ENCODE results near the gene HSDL1. TPM values are rescaled to one million over a fixed set of nuclear protein-coding genes. Genes with fewer than 3 reads are reported as not detected.

The HSDL1 gene
- total RNA-seq, 1 donor from 2014 or later = 50.2 TPM

- TF ChIP-seq CTCF (IDR thresholded peaks at IDR 0.05; ENCODE audit: unreplicated experiment) = no peak
- Mint-ChIP-seq H3K27me3 (ENCODE audit: unreplicated experiment) (peaks cover 1% of the 10 kb centered on the region), H3K27ac (ENCODE audit: unreplicated experiment) (no peak overlapping the region), H3K36me3 (ENCODE audit: low read depth, unreplicated experiment) (no peaks in the 10 kb centered on the region), H3K4me3 (ENCODE audit: unreplicated experiment) (no peak overlapping the region), H3K9me3 (ENCODE audit: unreplicated experiment) (no peaks in the 10 kb centered on the region), H3K4me1 (ENCODE audit: unreplicated experiment) (peaks cover 8% of the 10 kb centered on the region)
- DNase-seq (ENCODE audit: low spot score) = no peak
Measured at GRCh38 chr16:84153660-84154214, 8.8 kb upstream of the HSDL1 start.

GRCh38 chr16:84150926-84151325, 5.9 kb upstream of the HSDL1 start:
- no peaks in the 10 kb centered on the region for H3K9me3 Mint-ChIP-seq (ENCODE audit: unreplicated experiment)
- H3K36me3 Mint-ChIP-seq (ENCODE audit: low read depth, unreplicated experiment) = no peaks in the 10 kb centered on the region
- H3K4me3 Mint-ChIP-seq (ENCODE audit: unreplicated experiment) = no peak overlapping the region
- no peak for DNase-seq (ENCODE audit: low spot score)
- no peak overlapping the region for H3K27ac Mint-ChIP-seq (ENCODE audit: unreplicated experiment)
- TF ChIP-seq CTCF (IDR thresholded peaks at IDR 0.05; ENCODE audit: unreplicated experiment) = no peak
- peaks cover 1% of the 10 kb centered on the region for H3K27me3 Mint-ChIP-seq (ENCODE audit: unreplicated experiment)
- H3K4me1 Mint-ChIP-seq (ENCODE audit: unreplicated experiment) = peaks cover 7% of the 10 kb centered on the region

GRCh38 chr16:84144209-84144858, 643 bp downstream of the HSDL1 start:
- no peak for TF ChIP-seq CTCF (IDR thresholded peaks at IDR 0.05; ENCODE audit: unreplicated experiment)
- peak overlapping the region; percentile 26 for H3K27ac Mint-ChIP-seq (ENCODE audit: unreplicated experiment)
- peaks cover 3% of the 10 kb centered on the region for H3K36me3 Mint-ChIP-seq (ENCODE audit: low read depth, unreplicated experiment)
- DNase-seq (ENCODE audit: low spot score) = peak; percentile 33
- H3K27me3 Mint-ChIP-seq (ENCODE audit: unreplicated experiment) = peaks cover 4% of the 10 kb centered on the region
- no peaks in the 10 kb centered on the region for H3K9me3 Mint-ChIP-seq (ENCODE audit: unreplicated experiment)
- H3K4me1 Mint-ChIP-seq (ENCODE audit: unreplicated experiment) = peaks cover 12% of the 10 kb centered on the region
- peak overlapping the region; percentile 96 for H3K4me3 Mint-ChIP-seq (ENCODE audit: unreplicated experiment)

- DNase-seq (ENCODE audit: low spot score) = no peak
- Mint-ChIP-seq H3K27ac (ENCODE audit: unreplicated experiment) (no peak overlapping the region), H3K36me3 (ENCODE audit: low read depth, unreplicated experiment) (peaks cover 3% of the 10 kb centered on the region), H3K27me3 (ENCODE audit: unreplicated experiment) (peaks cover 4% of the 10 kb centered on the region), H3K4me3 (ENCODE audit: unreplicated experiment) (peak overlapping the region; percentile 96), H3K4me1 (ENCODE audit: unreplicated experiment) (peaks cover 18% of the 10 kb centered on the region), H3K9me3 (ENCODE audit: unreplicated experiment) (no peaks in the 10 kb centered on the region)
- TF ChIP-seq CTCF (IDR thresholded peaks at IDR 0.05; ENCODE audit: unreplicated experiment) = no peak
Measured at GRCh38 chr16:84143784-84144199, 1.2 kb downstream of the HSDL1 start.

GRCh38 chr16:84143081-84143480, 1.9 kb downstream of the HSDL1 start:
- Mint-ChIP-seq H3K27ac (ENCODE audit: unreplicated experiment) (no peak overlapping the region), H3K9me3 (ENCODE audit: unreplicated experiment) (no peaks in the 10 kb centered on the region), H3K36me3 (ENCODE audit: low read depth, unreplicated experiment) (peaks cover 3% of the 10 kb centered on the region), H3K4me3 (ENCODE audit: unreplicated experiment) (peak overlapping the region; percentile 96), H3K27me3 (ENCODE audit: unreplicated experiment) (peaks cover 4% of the 10 kb centered on the region), H3K4me1 (ENCODE audit: unreplicated experiment) (peaks cover 21% of the 10 kb centered on the region)
- DNase-seq (ENCODE audit: low spot score) = no peak
- no peak for TF ChIP-seq CTCF (IDR thresholded peaks at IDR 0.05; ENCODE audit: unreplicated experiment)

Measured in endothelial cell (in vitro differentiated cells).